Smooth muscle cell (in vitro differentiated cells): ENCODE data around the gene VCX3B. TPM values are rescaled to one million over a fixed set of nuclear protein-coding genes. Genes with fewer than 3 reads are reported as not detected.
"Not testable (repeated sequence)": the region's sequence is repeated elsewhere in the genome, so short reads cannot be mapped to it uniquely, and the experiment has no call there.

Source experiments
- DNase-seq: peaks from one replicate; lab custom pipeline; 2025; ENCODE audit not compliant: unreplicated experiment; lab: John Stamatoyannopoulos, UW
- H2AFZ ChIP-seq: fragments of 200-600 bp; sonication (generic); 2 replicates; pipeline ENCODE4 v1.6.0; 2016; ENCODE audit warnings: antibody characterized with exemption, low read depth, mild to moderate bottlenecking
- H3F3A ChIP-seq: fragments of 200-600 bp; sonication (generic); 2 replicates; pipeline ENCODE4 v1.6.0; 2017; ENCODE audit warnings: antibody characterized with exemption, low read depth
- H3K27ac ChIP-seq: fragments of 200-600 bp; sonication (generic); 2 replicates; pipeline ENCODE4 v1.5.1; 2016; ENCODE audit warnings: low read depth, mild to moderate bottlenecking
- H3K27me3 ChIP-seq: fragments of 200-600 bp; sonication (generic); 2 replicates; pipeline ENCODE4 v1.6.1; 2016; ENCODE audit warnings: low read depth, mild to moderate bottlenecking
- H3K36me3 ChIP-seq: fragments of 200-600 bp; sonication (generic); 2 replicates; pipeline ENCODE4 v1.5.1; 2016; ENCODE audit warnings: low read depth
- H3K4me1 ChIP-seq: fragments of 200-600 bp; sonication (generic); 2 replicates; pipeline ENCODE4 v1.5.1; 2016; ENCODE audit warnings: low read depth
- H3K4me2 ChIP-seq: fragments of 200-600 bp; sonication (generic); 2 replicates; pipeline ENCODE4 v1.6.0; 2016; ENCODE audit warnings: mild to moderate bottlenecking
- H3K4me3 ChIP-seq: fragments of 200-600 bp; sonication (generic); 2 replicates; pipeline ENCODE4 v1.5.1; 2016; ENCODE audit warnings: mild to moderate bottlenecking
- H3K79me2 ChIP-seq: fragments of 200-600 bp; sonication (generic); 2 replicates; pipeline ENCODE4 v1.6.0; 2016; ENCODE audit warnings: low read depth, mild to moderate bottlenecking
- H3K9ac ChIP-seq: fragments of 200-600 bp; sonication (generic); 2 replicates; pipeline ENCODE4 v1.6.0; 2016; ENCODE audit warnings: low read depth
- H3K9me3 ChIP-seq: fragments of 200-600 bp; sonication (generic); replicated peaks from 2 replicates; pipeline ENCODE4 v1.5.1; 2016; ENCODE audit warnings: low read depth
- H4K20me1 ChIP-seq: fragments of 200-600 bp; sonication (generic); 2 replicates; pipeline ENCODE4 v1.6.0; 2016; ENCODE audit warnings: low read depth
- WGBS: methylation state at CpG from one replicate; pipeline ENCODE4 v1.1.7; 2016; ENCODE audit warnings: low lambda C conversion rate; 5-methylcytosine and 5-hydroxymethylcytosine counted together
- polyA plus RNA-seq: library from polyadenylated mRNA; unstranded; fragments of >200 nt; fragmentation: Nextera tagmentation; extraction: Ambion mirVana; gene quantifications from 2 replicates; pipeline ENCODE4 v1.2.1, GENCODE V29; 2016
- total RNA-seq: library from RNA; depleted of rRNA; stranded (reverse); fragments of >200 nt; gene quantifications from 2 replicates; pipeline ENCODE4 v1.2.3, GENCODE V29; 2014
- TF ChIP-seq, protein P1 (sequence below): fragments of 200-600 bp; sonication (generic); IDR thresholded peaks from 2 replicates; pipeline ENCODE4 v1.5.1; 2017; ENCODE audit warnings: borderline replicate concordance, mild to moderate bottlenecking, antibody characterized with exemption; ENCODE audit not compliant: insufficient read depth, poor library complexity, severe bottlenecking

The VCX3B gene
- total RNA-seq = 0.63 TPM in 1 of 2 replicates, not detected in the other
- 0.26 and 0.91 TPM in 2 replicates for polyA plus RNA-seq

DNA sequence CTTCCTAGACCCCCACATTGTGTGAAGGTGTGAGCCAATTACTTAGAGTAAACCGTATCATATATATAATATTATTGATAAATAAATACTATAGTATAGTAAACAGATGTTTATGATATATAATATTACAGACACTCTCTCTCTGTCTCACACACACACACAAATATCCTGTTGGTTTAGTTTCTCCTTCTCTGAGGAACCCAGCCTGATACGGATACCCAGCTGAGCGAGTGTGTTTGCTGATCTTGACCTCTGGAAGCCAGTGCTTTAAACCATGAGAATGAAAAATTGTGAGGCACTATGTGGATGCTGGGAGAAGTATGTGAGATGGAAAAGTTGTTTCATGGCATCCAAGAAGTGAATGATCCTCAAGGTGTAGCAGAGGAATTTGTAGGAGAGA is at the start of gene VCX3B:
Gene VCX3B, plus strand, starts transcription at position 301 of the 400 bp plus-strand sequence. CDS start 621 bp downstream, outside the sequence.
- H3K36me3 ChIP-seq, H3K4me1 ChIP-seq, H3K79me2 ChIP-seq, H2AFZ ChIP-seq, H3K9ac ChIP-seq, DNase-seq, H3K27ac ChIP-seq, H3K4me2 ChIP-seq, H3K27me3 ChIP-seq, H3F3A ChIP-seq, H3K4me3 ChIP-seq, H4K20me1 ChIP-seq, H3K9me3 ChIP-seq: not testable (repeated sequence)
- 60% methylated on average over 3 of the region's 3 CpGs for WGBS

DNA sequence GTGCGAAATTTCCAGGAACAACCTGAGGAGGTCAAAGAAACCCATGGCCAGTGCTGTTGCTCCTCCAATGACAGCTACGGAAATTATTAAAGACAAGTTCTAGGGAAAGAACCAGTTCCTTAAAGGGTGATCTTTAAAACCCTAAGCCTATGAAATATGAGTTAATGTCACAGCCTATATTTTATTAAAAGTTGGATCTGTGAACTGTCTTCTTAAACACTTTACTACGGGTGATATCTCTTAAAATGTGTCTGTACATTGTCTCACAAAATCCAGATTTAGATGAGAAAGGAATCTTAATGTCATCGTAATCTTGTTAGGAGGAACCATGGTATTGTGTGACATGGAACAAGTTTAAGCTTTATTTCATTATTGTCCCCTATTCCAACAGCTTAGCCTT is 46.3 kb upstream of the VCX3B start:
- Histone ChIP-seq H3K36me3 (no peaks in the 10 kb centered on the region), H3K9ac (no peak overlapping the region), H2AFZ (no peak overlapping the region), H3K9me3 (no peaks in the 10 kb centered on the region), H4K20me1 (no peaks in the 10 kb centered on the region), H3K27me3 (no peaks in the 10 kb centered on the region), H3K4me3 (no peak overlapping the region), H3K27ac (no peak overlapping the region), H3K79me2 (no peaks in the 10 kb centered on the region), H3K4me1 (no peaks in the 10 kb centered on the region), H3F3A (no peaks in the 10 kb centered on the region), H3K4me2 (no peak overlapping the region)
- TF ChIP-seq, protein P1, sequence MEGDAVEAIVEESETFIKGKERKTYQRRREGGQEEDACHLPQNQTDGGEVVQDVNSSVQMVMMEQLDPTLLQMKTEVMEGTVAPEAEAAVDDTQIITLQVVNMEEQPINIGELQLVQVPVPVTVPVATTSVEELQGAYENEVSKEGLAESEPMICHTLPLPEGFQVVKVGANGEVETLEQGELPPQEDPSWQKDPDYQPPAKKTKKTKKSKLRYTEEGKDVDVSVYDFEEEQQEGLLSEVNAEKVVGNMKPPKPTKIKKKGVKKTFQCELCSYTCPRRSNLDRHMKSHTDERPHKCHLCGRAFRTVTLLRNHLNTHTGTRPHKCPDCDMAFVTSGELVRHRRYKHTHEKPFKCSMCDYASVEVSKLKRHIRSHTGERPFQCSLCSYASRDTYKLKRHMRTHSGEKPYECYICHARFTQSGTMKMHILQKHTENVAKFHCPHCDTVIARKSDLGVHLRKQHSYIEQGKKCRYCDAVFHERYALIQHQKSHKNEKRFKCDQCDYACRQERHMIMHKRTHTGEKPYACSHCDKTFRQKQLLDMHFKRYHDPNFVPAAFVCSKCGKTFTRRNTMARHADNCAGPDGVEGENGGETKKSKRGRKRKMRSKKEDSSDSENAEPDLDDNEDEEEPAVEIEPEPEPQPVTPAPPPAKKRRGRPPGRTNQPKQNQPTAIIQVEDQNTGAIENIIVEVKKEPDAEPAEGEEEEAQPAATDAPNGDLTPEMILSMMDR = no peak
- WGBS = 79% methylated on average over 4 of the region's 4 CpGs
- DNase-seq = no peak

DNA sequence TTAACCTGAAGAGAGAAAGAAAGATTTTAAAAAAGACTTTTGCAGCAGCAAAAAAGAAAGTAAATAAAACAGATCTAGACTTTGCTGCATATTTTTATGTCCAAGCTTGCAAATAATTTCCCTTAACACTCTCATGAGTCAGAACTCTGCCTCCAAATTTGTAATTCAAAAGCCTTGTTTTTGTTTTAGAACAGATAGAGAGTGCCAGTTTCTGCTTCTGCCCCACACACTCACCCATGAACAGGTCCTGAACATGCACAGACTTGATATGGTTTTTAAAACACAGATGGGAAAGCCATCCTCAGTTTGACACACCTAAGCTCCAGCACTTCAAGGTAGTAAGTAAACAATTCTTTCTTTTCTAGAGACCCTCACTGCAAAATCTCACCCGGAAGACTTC is 39.7 kb upstream of the VCX3B start:
- Histone ChIP-seq H3K4me2 (no peak overlapping the region), H3K9ac (no peak overlapping the region), H3K27ac (no peak overlapping the region), H2AFZ (no peak overlapping the region), H3K9me3 (no peaks in the 10 kb centered on the region), H3K4me1 (no peaks in the 10 kb centered on the region), H3K79me2 (no peaks in the 10 kb centered on the region), H3F3A (no peaks in the 10 kb centered on the region), H3K4me3 (no peak overlapping the region), H3K36me3 (no peaks in the 10 kb centered on the region), H4K20me1 (no peaks in the 10 kb centered on the region), H3K27me3 (no peaks in the 10 kb centered on the region)
- no peak for DNase-seq
- 83% methylated on average over 1 of the region's 1 CpG for WGBS
- TF ChIP-seq, protein P1 = no peak

DNA sequence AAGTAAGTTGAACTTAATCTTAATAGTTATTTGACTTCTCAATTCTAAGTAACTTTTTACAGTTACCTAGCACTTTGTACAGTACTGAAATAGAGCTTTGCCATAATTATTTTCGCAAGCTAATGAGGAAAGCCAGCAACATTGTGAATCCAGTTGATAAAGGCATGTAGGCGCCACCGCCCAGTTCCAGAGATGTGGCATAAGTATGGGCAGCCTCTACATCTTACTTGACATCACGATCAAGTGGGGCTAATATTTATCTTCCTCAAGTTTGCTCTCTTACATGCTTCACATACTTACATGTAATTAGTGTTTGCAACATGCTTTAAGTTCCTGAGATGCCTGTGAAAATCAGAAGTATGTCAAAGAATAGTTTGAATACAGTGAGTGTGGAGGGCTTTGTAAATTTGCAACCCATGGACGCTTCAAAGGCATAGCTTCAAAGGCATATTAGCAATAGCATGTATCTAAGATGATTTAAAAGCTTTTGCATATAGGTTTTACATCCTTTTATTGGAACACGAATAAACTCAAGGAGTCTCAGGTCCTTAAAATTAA is 34.9 kb upstream of the VCX3B start:
- H2AFZ ChIP-seq = no peak overlapping the region
- no peak overlapping the region for H3K4me3 ChIP-seq
- no peak overlapping the region for H3K27ac ChIP-seq
- no peaks in the 10 kb centered on the region for H3F3A ChIP-seq
- no peak overlapping the region for H3K4me2 ChIP-seq
- TF ChIP-seq, protein P1 = no peak
- 66% methylated on average over 6 of the region's 6 CpGs for WGBS
- DNase-seq = no peak
- H3K9me3 ChIP-seq = no peaks in the 10 kb centered on the region
- no peaks in the 10 kb centered on the region for H3K36me3 ChIP-seq
- H3K79me2 ChIP-seq = no peaks in the 10 kb centered on the region
- no peaks in the 10 kb centered on the region for H3K4me1 ChIP-seq
- no peaks in the 10 kb centered on the region for H3K27me3 ChIP-seq
- no peak overlapping the region for H3K9ac ChIP-seq
- H4K20me1 ChIP-seq = no peaks in the 10 kb centered on the region
